Adipocyte (in vitro differentiated cells): ENCODE measurements around the gene IER5L.
"Not testable (repeated sequence)": the region's sequence is repeated elsewhere in the genome, so short reads cannot be mapped to it uniquely, and the experiment has no call there.

ENCODE experiments used
- DNase-seq: peaks from one replicate; pipeline ENCODE4 v3.0.0-alpha.2; 2015; ENCODE audit warnings: low read depth
- H3K27me3 ChIP-seq: replicated peaks from 2 replicates; pipeline ENCODE4 v1.7.0; 2013; ENCODE audit warnings: mild to moderate bottlenecking, low read length, moderate library complexity; ENCODE audit not compliant: control insufficient read depth, insufficient read depth
- H3K36me3 ChIP-seq: 2 replicates; pipeline ENCODE4 v1.7.0; 2013; ENCODE audit warnings: low read length, mild to moderate bottlenecking, moderate library complexity; ENCODE audit not compliant: control insufficient read depth, insufficient read depth, severe bottlenecking
- H3K4me1 ChIP-seq: 2 replicates; pipeline ENCODE4 v1.7.0; 2013; ENCODE audit warnings: mild to moderate bottlenecking, low read length, moderate library complexity; ENCODE audit not compliant: control insufficient read depth, insufficient read depth
- H3K4me3 ChIP-seq: 2 replicates; pipeline ENCODE4 v1.7.0; 2013; ENCODE audit warnings: mild to moderate bottlenecking, low read length, moderate library complexity
- H3K9ac ChIP-seq: 2 replicates; pipeline ENCODE4 v1.7.0; 2013; ENCODE audit warnings: mild to moderate bottlenecking, low read length, moderate library complexity
- H3K9me3 ChIP-seq: 2 replicates; pipeline ENCODE4 v1.7.0; 2013; ENCODE audit warnings: mild to moderate bottlenecking, low read length, moderate library complexity; ENCODE audit not compliant: control insufficient read depth

IER5L gene

DNA sequence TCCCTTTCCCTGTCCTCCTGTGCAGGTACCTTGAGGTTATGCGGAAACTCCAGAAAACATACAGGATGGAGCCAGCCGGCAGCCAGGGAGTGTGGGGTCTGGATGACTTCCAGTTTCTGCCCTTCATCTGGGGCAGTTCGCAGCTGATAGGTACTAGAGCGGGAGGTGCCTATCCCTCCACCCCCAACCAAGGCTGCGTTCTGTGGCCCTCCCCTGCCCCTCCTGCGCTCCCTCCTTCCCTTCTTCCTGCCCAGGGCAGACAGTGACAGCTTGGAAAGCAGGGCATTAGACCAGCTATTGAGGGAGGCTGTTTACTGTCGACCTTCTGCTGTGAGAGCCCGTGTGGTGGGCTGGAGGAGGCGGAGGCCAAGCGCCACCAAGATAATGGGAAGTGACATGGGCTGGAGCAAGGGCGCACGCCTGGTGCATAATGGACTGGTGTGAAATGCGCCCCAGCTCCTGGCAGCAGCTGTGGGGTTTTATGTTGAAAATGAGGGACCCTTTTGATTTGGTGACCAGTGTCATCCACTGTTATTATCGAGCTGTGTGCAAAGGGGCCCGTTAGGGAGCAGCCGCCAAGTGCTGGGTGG lies 41.5 kb downstream of the IER5L start:
- Histone ChIP-seq H3K9me3 (no peaks in the 10 kb centered on the region), H3K27me3 (no peaks in the 10 kb centered on the region), H3K36me3 (peaks cover 11% of the 10 kb centered on the region), H3K9ac (no peak overlapping the region), H3K4me3 (no peak overlapping the region), H3K4me1 (peaks cover 37% of the 10 kb centered on the region)
- no peak for DNase-seq

DNA sequence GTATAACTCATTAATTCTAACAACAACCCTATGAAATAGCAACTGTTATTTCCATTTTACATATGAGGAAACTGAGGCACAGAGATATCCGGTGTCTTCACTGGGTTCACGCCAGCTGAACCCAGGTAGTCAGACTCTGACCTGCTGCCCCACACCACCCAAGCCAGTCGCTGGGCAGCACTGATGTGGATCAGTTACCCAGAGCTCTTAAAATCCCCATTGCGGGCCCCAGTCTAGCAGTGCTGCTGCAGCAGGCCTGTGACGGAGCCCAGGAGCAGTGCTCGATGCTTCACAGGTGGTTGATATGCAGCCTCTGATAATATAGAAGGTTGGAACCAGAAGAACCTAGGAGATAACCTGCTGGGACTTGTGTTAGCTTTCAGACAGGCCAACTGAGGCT lies 42.6 kb downstream of the IER5L start:
- peaks cover 21% of the 10 kb centered on the region for H3K36me3 ChIP-seq

DNA sequence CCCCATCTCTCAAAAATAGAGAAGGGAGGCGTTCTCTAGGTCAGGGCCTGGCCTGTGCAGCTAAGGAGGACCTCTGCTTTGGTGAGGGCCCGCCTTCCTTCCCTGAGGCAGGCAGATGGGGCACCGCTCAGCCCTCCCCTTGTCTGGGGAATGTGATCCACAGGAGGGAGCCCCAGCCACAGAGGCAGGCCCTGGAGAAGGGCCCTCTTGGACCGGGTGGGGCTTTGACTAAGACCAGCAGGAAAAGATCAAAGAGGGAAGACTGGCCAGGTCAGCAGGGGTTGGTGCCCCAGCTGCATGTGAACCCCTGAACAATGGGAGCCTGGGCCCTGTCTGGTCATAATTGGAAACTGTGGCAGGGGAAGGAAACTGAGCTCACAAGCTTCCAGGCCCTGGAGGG lies 45.0 kb downstream of the IER5L start:
- no peak for DNase-seq
- H3K4me3 ChIP-seq: no peak overlapping the region
- peaks cover 8% of the 10 kb centered on the region for H3K4me1 ChIP-seq
- H3K9ac ChIP-seq: peak overlapping the region; percentile 43
- no peaks in the 10 kb centered on the region for H3K27me3 ChIP-seq
- no peaks in the 10 kb centered on the region for H3K9me3 ChIP-seq
- peaks cover 29% of the 10 kb centered on the region for H3K36me3 ChIP-seq

More for the DNA sequence above, 42.6 kb downstream of the IER5L start:
- H3K9ac ChIP-seq: no peak overlapping the region
- no peak overlapping the region for H3K4me3 ChIP-seq
- H3K4me1 ChIP-seq: peaks cover 27% of the 10 kb centered on the region
- H3K9me3 ChIP-seq: no peaks in the 10 kb centered on the region
- H3K27me3 ChIP-seq: no peaks in the 10 kb centered on the region
- no peak for DNase-seq

DNA sequence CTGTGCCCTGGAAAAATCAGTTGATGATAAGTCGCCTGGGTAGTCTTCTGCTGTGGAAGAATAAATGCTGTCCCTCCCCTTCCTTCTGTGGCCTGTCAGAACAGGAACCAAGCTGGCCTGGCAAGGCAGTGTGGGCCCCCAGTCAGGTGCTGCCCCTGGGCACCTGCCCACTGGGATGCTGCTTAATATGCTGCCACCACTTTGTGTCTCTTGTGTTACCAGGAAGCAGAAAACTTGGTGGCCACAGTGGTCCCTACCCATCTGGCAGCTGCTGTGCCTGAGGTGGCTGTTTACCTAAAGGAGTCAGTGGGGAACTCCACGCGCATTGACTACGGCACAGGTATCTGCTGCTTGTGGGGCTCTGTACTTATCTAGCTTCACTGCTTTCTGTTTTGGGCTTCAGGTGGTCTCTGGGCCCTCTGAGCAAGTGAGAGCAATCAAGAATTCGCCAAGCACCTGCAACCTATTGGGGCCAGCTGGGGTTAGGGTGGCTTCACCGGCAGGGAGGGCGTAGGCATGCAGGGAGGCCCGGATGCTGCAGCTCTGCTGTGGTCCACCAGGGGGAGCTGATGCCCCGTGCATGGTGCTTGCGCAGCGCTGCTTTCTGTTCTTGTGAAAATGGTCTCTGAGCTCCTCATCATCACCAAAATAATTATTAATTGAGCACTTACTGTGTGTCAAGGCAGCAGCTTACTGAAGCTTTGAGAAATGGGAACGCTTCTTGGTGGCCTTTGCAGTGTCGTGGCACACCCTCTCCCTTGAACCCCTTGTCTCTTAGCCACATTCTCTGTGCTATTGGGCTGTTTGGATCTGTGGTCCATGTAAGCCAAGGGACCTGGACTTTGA lies 46.5 kb downstream of the IER5L start:
- peak; percentile 87 for DNase-seq

DNA sequence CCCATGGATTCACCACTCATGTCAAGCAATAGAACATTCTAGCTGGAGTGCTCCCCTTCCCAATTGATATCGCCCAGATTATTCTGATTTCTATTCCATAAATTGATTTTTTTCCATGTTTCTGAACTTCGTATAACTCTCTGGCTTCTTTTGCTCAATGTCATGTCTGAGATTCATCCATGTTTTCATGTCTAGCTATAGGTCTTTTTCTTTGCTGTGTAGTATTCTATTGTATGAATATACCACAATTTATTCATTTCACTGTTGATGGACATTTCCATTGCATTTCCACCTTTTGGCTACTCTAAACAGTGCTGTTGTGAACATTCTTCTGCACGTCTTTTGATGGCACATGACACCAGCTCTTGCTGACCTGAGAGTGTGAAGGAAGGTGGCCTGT lies 47.3 kb downstream of the IER5L start:
- DNase-seq: no peak
- H3K4me3 ChIP-seq: no peak overlapping the region
- H3K4me1 ChIP-seq: peaks cover 4% of the 10 kb centered on the region
- no peaks in the 10 kb centered on the region for H3K27me3 ChIP-seq
- H3K36me3 ChIP-seq: peaks cover 36% of the 10 kb centered on the region
- no peaks in the 10 kb centered on the region for H3K9me3 ChIP-seq
- H3K9ac ChIP-seq: no peak overlapping the region

More for the DNA sequence above, 46.5 kb downstream of the IER5L start:
- peaks cover 1% of the 10 kb centered on the region for H3K4me1 ChIP-seq
- no peaks in the 10 kb centered on the region for H3K9me3 ChIP-seq
- peaks cover 36% of the 10 kb centered on the region for H3K36me3 ChIP-seq
- peak overlapping the region; percentile 0 for H3K9ac ChIP-seq
- H3K4me3 ChIP-seq: no peak overlapping the region
- no peaks in the 10 kb centered on the region for H3K27me3 ChIP-seq

DNA sequence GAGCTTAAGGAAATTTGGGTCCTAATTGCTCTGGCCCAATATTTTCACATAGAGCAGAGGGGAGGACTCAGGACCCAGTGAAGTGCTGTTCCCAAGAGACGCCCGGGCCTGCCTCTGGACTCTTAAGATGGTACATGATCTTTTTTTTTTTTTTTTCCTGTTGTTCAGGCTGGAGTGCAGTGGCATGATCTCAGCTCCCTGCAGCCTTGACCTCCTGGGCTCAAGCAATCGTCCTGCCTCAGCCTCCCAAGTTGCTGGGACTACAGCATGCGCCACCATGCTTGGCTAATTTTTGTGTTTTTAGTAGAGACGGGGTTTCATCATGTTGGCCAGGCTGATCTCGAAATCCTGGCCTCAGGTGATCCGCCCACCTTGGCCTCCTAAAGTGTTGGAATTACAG lies 47.8 kb downstream of the IER5L start:
- H3K4me3 ChIP-seq, H3K9ac ChIP-seq, H3K27me3 ChIP-seq, H3K9me3 ChIP-seq, DNase-seq, H3K4me1 ChIP-seq: not testable (repeated sequence)
- H3K36me3 ChIP-seq: peaks cover 31% of the 10 kb centered on the region

DNA sequence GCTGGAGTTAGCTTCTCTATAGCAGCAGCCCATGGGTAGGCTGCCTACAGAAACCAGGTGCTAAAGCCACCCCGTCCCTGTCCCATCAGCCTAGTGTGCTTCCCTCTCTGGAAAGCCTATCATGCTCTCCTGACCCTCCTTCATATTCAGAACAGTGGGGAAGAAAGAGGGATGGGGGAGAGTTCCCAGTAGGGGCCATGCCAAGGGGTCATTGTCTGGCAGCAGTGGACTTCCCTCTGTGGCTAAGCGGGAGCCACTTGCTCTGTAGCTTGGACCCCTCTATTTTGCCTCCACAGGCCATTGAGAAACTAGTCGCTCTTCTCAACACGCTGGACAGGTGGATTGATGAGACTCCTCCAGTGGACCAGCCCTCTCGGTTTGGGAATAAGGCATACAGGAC lies 49.4 kb downstream of the IER5L start:
- H3K36me3 ChIP-seq: peaks cover 25% of the 10 kb centered on the region
- H3K9me3 ChIP-seq: no peaks in the 10 kb centered on the region

DNA sequence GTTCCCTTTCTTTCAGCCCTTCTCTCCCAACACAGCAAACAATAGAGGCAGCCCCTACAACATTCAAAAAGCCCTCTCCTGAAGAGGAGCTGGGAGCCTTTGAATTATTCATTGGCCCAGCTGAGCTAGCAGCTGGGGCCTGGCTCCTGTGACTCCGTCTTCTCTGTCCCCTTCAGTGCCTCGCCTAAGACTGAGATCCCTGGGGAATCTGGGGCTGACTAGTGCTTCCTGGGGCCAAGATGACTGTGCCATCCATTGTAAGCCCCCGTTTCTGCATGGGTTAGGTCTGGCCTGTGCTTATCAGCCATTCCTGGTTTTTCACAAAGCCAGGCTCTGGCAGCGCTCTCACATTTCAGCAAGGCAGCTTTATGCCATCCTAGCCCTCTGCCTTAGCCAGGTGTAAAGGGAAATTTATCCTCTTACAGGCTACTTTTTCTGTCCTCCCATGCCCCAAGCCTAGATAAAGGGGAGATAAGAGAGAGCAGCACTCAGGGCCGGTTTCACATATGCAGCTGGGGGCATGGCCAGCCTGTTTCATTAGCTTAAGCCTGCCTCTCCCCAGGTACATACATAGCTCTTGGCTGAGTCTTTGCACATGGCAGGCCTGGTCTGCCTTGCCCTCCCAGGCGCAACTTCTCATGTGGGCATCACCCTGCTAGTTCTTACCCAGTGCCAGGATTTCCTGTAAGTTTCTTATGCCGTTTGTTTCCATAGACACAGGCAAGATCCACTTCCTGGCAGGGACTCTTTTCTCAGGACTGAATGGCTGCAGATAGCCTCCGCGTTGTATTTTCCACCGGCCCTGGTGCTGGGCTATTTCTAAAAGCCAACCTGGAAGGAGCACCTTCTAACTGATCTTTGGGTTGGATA lies 51.1 kb downstream of the IER5L start:
- no peak overlapping the region for H3K4me3 ChIP-seq
- no peak for DNase-seq

More for the DNA sequence above, 49.4 kb downstream of the IER5L start:
- Histone ChIP-seq H3K4me1 (peaks cover 16% of the 10 kb centered on the region), H3K4me3 (no peak overlapping the region), H3K9ac (no peak overlapping the region), H3K27me3 (no peaks in the 10 kb centered on the region)
- DNase-seq: no peak

More for the DNA sequence above, 51.1 kb downstream of the IER5L start:
- peak overlapping the region; percentile 13 for H3K9ac ChIP-seq
- no peaks in the 10 kb centered on the region for H3K27me3 ChIP-seq
- H3K9me3 ChIP-seq: no peaks in the 10 kb centered on the region
- peaks cover 20% of the 10 kb centered on the region for H3K4me1 ChIP-seq
- peaks cover 29% of the 10 kb centered on the region for H3K36me3 ChIP-seq
